CD4-positive, alpha-beta T cell treated with Interleukin-6 at 100 ng/mL for 8 hours (primary cell): ENCODE data around the gene REXO2.

Experiments used
- DNase-seq: peaks from one replicate; pipeline ENCODE4 v3.0.0-alpha.2; 2020; ENCODE audit warnings: mixed read lengths, low spot score

REXO2 gene

DNA sequence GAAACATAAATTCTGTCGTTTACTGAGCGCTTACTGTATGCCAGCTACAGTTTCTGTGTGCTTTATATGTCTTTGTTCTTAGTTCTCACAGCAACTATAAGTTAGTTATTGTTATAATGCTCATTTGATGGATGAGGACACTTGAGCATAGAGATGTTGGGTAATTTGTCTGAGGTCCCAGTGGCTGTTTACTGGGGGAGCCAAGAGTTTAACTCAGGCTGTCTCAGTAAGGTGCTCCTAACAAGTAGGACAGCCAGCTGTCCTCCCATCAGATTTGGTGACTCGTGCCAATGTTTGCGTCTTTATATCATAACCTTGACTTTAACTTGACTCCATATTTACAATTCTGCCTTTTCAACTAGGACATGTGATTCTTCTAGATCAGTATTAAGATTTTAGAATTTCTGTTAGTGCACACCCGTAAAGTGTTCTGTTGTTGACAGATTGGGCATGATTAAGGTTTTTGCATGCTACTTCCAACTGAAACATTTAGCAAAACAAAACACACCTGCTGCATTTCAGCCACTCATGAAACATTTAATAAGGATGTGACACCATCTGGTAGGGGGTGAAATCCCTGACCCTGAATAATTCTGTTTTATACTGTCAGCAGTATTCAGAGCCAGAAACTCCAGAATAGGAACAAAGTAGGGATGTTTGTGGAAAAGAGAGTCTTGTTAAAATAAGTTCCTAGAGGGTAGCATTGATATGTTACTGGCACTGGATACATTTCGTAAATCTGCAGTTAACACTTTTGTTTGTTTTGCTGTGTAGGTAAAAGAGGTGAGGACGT is 1.9 kb downstream of the REXO2 start:
- DNase-seq: no peak

DNA sequence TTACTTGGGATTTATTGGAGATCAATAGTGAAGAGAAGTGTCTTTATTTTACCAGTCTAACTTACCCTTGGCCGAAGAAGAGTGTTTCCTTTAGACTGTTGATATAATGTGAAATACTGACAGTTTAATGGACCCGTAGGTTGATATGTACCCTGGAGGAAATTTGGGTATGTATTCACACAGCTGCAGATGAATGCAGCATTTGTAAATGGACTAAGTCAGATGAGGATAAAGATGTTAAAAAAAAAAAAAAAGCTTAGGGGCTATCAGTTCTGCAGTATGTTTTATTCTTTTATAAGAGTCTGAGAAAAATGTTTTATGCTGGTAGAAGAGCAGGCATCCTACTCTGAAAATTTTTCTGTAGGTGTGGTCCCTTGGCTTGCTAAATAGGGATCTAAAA is 2.7 kb downstream of the REXO2 start:
- DNase-seq: no peak

DNA sequence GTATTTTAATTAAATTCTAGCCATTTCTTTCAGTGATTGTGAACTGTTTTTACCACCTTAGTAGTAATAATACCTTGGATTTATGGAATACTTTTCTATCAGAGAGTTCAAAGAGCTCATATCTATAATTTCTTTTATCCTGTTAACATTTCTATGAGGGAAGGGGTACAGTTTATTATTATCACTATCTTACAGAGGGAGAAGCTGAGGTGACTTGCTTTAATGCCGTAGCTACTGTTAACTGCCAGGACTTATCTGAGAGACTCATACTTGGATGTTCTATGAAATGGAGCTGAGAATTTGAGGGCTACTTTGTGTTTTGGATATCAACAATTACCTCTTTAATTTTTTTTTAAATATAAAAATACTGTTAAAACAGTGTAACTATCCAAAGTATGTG is 3.3 kb downstream of the REXO2 start:
- DNase-seq: no peak

DNA sequence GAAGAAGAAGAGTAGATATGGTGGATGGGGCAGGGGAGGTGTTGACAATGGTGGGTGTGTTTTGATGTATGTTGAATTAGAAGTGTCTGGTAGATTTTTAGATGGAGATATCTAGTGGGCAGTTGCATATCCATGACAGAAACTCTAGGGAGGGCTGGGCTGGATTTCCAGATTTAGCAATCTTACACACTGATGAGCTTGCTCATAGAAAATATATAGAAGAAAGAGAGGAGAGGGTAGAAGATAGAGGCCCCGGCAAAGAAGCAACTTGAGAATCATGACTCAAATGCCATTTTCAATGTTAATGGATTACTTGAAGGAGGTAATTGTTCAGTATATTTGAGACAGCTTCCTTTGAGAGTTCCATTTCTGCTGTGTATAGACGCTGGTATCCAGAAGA is 8.2 kb downstream of the REXO2 start:
- DNase-seq: no peak

DNA sequence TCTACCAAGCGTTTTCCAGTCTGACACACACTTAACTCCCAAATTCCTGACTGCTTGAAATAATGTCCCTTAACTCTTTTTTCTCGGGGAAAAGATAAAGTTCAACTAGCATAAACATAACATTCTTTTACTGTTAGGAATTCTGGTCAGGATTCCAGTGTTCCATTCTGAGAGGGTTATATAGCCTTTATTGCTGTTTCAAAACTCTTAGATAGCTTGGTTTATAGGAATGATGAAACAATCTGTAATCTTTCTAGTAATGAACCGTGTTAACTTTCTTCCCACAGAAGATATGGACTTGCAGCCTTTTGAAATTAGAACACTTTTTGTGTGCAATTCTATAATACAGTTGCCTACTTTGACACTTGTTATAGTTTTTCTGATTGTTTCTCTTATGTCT is 8.6 kb downstream of the REXO2 start:
- no peak for DNase-seq

DNA sequence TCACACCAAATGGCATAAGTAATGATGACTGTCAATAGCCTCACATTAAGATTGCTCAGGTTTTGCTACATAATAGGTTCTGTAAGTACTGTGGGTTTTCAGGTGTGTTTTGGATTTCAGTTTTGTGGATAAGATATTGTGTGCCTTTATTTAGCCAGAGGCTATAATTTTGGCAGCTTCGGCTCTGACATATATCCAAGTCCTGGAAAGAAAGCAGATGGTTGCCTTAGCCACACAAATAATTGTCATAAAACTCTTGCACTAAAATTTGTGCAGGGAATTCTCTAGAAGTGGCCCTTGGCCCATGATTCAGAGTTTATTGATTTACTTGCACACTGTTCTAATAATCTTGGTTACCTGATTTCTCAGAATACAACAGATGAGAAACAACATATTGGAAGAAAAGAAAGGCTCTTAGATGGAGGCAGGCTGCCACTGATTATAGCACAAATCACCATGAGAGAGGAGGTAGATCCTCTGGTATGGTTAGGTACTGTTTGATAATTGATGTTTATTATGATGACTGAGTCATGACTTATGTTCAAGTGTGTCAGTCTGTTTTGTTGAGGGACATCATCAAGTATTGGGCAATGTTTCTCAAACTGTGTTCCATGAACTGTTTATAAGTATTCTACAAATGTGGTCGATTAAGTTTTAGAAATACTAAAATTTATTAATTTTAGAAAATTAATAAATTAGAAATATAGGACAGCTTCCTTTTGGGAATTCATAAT is 9.6 kb downstream of the REXO2 start:
- DNase-seq: no peak

DNA sequence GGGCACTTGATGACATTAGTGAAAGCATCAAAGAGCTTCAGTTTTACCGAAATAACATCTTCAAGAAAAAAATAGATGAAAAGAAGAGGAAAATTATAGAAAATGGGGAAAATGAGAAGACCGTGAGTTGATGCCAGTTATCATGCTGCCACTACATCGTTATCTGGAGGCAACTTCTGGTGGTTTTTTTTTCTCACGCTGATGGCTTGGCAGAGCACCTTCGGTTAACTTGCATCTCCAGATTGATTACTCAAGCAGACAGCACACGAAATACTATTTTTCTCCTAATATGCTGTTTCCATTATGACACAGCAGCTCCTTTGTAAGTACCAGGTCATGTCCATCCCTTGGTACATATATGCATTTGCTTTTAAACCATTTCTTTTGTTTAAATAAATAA is 10.6 kb downstream of the REXO2 start:
- no peak for DNase-seq

DNA sequence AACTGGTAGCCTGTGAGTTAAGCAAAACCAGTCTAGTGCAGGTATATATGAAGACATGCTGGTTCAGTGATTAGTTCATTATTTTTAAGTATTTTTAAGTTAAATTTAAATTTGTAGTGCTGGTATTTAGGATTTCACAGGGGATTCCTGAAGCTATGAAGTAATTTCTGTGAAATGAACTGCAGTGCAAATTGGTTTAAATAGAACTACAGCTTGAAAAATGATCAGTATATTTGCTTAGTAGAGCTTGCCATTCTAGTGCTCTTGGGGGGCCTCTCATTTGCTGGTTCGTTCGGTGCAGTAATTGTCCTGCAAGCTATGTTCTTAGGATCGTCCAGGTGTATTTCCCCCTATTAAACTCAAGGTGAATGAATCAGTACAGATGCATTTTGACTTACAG is 13.1 kb downstream of the REXO2 start:
- no peak for DNase-seq

DNA sequence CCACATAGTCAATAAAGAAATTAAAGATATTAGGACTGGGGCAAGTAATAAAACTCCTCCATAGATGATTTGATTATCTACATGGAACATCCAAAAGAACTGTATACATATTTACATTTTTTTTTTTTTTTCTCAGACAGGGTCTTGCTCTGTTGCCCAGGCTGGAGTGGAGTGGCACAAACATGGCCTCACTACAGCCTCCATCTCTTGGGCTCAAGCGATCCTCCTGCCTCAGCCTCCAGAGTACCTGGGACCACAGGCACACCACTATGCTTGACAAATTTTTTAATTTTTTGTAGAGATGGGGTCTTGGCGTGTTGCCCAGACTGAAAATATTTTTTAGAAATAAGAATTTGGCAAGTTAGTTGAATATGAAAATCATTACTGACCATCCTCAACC is 24.7 kb downstream of the REXO2 start:
- no peak for DNase-seq

DNA sequence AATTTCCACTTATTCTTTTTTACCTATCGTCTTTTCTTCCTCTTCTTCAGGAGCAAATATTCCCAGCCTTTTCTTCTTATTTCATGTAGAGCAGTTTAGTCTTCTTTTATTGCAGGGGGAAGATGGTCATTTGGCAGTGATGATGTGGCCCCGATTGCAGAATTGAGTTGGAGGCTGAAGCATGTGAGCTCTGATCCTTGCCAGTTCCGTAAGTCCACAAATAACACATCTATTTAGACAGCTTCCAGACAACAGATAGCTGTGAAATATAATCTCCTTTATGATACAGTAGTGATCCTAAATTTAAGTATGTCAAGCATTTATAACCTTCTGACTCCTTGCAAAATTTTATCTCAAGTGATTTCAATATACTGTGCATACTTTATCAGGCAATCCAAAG is 27.5 kb downstream of the REXO2 start:
- DNase-seq: no peak

DNA sequence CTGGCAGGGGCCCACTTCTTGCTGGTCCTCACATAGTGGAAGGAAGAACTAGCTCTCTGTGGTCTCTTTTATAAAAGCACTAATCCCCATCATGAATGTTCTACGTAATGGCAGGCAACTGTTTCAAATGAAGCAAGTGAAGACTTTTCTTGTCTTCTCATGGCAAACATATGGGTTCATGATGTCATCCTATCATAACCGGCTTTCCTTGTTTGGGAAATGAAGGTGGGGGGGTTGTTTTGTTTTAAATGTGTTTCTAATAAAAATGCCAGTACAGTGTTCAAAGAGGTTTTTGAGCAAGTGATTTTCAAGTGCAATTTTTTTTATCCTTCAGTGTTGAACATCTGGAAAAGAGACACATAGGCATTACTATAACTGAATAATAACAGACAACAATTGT is 33.4 kb downstream of the REXO2 start:
- no peak for DNase-seq

DNA sequence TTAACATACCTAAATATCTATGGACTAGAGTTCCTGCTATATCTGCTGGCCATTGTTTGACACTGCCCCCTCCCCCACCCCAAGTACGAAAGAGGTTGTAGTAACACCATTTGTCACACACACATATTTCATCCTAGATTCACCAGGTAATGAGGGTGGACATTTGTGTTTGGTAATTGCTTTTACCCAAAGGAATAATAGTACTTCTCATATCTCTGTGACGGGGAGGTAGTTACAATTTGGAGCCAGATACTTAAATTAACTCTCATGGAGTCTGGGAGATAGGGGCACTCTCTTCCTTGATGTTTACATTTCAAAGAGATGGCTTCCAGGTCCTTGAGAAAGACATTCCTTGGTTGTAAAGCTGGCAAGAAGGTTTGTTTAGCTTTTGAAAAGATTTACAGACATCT is 38.7 kb downstream of the REXO2 start:
- DNase-seq: no peak

DNA sequence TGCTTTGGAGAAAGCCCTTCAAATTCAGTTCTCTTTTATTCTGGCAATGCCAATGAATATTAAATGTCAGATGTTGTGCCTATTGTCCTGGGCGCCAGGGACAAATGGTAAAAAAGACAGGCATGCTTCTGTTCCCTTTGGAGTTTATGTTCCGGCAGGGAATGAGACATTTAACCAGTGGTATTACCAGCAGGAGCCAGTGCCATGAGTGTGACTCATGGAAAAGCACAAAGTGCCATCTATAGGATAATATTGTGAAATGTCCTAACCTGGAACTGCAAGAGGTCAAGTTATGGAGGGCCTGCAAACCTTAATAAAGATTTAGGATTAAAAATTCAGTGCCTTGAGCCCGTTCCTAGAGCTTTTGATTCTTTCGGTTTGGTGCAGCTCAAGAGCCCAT is 39.5 kb downstream of the REXO2 start:
- no peak for DNase-seq

DNA sequence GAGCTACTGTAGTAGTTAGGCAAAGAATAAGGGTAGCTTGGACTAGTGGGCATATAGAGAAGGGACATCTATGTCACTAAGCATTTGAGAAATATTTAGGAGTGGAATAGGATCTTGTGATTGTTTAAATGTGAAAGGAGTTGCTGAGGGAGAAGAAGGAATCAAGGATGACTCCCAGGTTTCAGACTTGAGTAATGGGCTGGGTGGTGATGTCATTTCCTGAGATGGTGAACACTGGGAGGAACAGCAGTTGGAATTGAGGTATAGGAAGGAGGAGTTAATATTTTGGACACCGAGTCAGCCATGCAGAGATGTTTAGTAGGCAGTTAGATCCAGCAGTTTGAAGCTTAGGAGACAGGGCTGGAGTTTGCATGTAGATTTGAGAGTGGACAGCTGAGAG is 40.1 kb downstream of the REXO2 start:
- DNase-seq: no peak

DNA sequence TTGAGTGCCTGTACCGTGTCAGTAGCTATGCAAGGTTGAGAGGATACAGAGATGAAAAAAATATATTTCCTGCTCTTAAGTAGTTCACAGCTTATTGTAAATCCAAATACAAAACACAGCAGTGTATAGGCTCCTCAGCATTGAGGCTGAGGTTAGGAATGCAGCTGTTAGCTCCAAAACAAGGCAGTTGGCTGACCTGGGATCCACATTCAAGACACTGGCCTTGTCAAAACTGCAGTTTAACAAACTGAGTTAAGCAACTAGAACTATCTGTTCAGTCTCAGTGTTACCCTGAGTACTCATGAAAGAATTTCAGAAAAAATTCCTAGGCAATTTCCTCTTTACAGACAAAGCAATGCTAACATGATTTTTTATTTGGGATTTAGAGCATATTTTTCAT is 42.8 kb downstream of the REXO2 start:
- DNase-seq: no peak

DNA sequence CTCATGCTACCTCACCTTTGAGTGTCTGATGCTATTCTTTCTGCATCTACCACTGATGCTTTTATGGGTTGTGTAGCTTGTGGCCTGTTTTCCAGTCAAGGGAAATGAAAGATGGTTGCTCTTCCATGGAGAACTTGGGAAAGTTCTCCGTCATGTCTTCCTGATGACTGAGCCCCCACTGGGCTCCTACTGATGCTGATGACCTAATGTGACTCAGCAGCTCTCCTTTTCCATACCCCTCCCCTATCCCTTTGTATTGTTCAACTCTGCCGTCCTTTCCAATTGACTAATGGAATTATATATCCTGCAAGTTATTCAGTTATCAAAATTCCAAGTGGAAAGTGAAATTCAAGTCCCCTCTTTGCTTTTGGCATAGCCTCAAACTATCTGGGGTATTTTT is 44.7 kb downstream of the REXO2 start:
- DNase-seq: no peak

DNA sequence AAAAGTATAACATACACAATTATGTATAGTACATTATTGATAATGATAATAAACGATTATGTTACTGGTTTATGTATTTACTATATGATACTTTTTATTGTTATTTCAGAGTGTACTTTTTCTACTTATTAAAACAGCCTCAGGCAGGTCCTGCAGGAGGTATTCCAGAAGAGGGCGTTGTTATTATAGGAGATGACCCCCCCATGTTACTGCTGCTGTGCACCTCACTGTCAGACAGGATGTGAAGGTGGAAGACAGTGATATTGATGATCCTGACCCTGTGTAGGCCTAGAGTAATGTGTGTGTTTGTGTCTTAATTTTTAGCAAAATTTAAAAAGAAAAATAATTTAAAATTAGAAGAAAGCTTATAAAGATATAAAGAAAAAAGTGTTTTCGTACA is 57.6 kb downstream of the REXO2 start:
- DNase-seq: no peak

DNA sequence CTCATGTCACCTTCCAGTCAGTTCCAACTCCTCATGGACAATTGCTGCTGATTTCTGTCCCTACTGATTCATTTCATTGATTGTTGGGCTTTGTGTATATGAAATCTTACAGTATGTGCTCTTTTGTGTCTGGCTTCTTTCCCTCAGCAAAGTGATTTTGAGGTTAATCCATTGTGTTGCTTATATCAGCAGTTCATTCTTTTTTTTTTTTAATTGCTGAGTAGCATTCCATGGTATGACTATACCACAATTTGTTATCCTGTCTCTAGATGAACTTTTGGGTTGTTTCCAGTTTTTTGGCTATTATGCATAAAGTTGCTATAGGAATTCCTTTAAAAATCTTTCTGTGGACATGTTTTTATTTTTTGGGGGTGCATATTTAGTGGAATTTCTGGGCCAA is 60.5 kb downstream of the REXO2 start:
- no peak for DNase-seq
